GM21786 (cell line): Measurements from ENCODE around the gene DCC.

Experiments
- ATAC-seq: cut with Tn5 transposase; IDR thresholded peaks from one replicate; pipeline ENCODE4 v1.9.1; 2021; ENCODE audit not compliant: unreplicated experiment

Gene DCC

DNA sequence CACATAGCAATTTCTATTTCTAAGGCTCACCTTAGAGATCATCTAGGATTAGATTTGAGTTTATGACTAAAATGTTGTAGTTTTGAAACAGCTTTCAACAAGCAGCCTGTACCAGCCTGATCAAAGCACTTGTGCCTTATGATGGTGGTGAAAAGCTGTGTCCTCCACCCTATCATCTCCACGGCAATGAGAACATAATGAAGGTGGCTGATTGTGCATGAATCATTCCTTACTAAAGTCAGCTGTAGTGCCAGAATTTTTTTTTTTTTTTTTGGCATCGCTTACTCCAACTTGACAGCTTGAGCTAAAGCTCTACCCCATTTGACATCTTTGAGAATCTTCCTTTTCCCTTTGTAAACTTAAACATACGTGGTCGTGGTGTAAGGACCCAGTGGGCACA, 86.0 kb downstream of the DCC start:
- no peak for ATAC-seq

DNA sequence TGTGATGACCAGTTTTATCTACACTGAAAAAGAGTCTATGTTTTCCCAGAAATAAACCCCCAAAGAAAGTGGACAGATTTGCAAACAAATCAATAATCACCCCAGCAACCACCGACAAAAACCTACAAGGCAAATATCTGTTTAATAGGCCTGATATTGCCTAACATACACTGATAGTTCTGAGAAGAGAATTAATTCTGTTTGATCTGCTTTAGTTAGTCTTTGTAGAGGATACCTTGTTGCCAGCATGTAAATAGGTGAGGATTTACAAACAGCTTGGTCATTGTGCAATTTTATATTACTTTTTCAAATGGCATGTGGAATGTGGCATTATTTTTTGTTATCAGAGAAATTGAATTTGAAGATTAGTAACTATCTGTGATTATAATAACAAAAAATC, 86.5 kb downstream of the DCC start:
- no peak for ATAC-seq

DNA sequence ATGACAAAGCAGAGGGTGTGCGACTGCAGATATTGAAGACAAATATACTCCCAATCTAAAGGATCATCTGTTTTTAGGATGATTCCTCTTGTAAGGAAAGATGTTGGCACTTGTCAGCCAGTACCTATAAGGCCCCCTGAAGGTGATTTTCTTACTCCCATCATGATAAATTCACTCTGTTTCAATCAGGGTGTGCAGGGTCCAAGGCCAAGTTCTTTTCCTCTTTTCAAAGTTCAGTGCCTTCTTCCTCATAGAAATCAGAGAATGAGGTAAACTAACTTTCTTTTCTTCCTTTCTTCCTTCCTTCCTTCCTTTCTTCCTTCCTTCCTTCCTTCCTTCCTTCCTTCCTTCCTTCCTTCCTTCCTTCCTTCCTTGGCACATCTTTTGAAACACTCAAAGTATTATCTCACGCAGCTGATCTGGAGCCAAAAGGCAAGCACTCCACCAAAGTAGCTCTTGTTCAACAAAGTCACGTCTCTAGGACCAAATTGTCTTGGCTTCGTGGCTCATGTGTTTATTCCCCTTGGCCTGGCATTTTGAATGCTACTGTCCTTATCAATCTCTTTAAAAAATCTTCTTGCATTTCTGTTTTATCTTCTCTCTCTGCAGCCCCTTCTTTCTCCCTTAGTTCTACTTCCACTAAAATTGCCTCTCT, 87.7 kb downstream of the DCC start:
- no peak for ATAC-seq

DNA sequence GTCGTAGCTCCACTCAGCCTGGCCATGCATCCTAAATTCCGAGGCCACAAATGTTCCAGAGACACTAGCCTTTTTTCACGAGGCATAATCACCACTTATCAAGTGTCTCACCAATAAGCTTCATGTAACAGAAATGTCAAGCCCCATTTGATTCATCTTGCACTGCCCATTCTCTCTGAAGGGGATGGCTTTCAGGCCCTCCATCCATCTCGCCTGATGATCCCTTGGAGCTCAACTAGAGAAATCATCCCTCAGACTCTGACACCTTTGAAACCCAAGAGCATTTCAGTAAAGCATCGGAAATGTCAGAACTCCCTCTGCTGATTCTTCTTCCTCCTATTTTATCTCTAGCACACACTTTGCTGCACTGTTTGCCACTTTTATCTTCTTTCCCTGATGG, 91.7 kb downstream of the DCC start:
- ATAC-seq: no peak

DNA sequence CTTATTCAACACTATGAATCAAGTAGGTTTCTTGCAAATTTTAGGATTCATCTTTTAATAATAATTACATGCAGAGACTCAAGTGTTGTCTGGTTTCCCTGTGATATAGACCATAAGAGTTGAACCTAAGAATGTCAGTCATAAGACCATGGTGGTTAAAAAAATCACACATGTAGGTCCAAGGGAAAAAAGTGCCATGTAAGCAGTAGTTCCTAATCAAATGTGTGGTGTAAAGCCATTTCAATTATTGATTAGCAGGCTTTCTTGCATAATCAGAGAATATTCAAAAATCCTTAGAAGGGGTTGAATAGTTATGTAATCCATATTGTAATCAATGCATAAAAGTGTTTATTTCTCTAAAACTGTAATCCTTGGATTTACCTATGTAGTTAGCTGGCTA, 93.8 kb downstream of the DCC start:
- no peak for ATAC-seq

DNA sequence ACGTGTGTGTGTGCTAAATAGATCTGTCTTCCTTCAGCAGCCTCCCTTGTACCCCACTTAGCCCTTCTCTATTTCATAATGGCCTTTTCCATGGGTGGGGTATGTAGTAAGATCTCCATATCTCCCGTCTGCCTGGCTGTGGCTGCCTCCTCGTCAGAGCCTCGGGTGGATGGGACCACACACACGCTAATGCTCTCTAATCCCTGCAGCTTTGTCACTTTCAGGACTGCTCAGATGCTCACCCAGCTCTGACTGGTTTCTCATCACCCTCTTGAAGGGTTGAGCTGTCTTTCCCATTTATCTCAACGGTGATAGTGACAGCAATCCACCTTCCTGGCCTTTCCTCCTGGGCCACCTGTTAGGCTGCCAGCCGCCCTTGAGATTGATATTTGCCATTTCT, 95.3 kb downstream of the DCC start:
- no peak for ATAC-seq

DNA sequence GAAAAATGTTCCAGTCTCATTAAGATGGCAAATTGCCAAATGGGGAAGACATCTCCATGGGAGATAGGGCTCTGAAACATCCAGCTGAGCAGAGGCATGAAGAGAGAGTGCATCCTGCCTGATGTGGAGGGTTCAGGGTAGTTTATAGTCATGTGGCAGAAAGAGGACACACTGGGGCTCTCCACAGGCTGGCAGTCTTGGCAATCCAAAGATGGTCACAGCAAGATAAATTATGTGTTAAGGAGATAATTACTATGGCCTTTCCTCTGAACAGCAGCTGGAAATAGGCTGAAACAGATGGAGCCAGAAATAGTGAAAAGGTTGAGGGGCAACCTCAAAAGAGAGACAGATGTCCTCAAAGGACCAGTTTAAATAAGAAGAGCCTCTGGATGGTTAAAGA, 97.2 kb downstream of the DCC start:
- ATAC-seq: no peak

DNA sequence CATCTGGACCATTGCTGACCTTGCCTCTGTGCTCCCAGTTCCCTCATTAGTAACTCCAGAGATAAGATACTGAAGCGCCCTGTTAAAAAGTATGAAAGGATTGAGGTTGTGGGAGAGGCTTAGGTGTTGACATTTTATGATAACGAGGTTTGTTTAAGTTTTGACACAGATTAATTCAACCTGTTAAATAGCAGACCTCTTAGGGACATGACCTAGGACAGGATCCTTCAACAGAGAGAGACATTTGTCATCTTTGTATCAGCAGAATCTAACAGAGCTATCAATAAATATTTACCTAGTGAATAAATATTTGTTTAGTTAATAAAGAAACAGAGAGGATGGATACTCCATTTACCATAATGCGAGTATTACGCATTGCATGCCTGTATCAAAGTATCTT, 99.5 kb downstream of the DCC start:
- no peak for ATAC-seq

DNA sequence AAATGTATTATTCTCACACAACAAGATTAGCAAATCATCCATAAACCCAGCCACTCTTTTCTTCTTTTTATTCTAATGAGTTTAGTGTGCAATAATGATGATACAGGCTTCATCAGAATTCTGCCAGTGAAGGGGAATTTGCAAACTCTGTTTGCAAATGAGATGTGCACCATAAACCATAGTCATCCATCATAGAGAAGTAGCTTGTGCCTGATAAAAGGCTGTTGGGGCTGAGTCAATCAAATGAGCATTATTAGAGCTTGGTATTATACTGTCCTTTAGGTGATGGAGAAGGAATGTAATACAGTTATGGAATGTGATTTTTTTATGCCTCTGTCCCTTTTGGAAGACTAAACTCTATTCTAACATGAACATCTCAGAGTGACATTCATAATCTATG, 101.8 kb downstream of the DCC start:
- no peak for ATAC-seq

DNA sequence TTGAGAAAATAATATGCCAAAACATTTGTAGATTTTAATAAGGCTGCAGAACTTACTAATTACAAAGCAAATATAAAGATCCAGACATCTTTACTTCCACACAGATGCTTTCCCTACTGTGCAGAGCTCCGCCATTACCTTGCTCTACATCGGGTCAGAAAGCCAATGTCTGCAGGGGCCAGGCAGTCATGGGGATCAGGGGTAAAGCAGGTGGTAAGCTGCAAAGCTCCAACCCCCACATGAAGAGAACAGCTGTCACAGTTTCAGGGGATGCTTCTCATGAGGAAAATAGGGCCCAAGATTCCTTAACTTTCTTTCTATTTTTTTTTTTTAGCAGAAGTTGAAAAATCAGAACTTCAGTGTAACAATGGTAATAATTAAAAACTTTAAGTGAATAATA, 102.7 kb downstream of the DCC start:
- ATAC-seq: no peak

DNA sequence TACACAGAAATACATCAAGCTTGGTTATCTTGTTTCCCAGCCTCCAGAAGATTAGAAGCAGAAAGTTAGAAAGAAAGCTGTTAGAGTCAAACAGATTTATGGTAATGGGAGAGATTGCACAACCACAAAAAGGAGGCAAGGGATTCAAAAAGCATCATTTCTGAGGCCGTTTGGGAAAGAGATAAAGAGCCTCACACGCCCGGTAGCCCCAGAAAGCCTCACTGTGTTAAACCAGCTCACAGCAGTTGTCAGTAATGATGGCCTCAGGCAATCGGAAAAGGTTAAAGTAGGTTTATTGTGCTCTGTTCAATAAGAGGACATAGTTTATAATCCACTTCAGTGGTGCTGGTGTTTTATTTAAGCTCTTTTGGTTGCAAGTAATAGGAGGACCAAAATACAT, 111.3 kb downstream of the DCC start:
- ATAC-seq: no peak

DNA sequence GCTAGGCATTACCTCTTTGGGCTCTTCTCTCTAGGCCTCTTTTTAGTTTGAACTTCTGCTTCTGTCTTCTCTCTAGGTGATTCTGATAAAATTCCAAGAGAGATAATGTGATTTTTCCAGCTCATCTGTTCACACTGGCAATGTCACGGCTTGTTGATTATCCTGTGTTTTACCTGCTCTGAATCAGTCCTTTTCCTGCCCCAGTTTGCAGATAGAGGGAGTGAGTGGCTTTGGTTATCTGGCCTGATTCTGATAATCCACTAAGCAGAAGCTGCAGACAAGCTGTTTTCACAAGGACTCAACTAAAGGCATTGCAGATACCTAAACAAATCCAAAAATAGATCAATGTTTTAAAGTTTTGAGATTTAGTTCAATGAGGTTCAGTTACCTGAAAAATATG, 111.9 kb downstream of the DCC start:
- ATAC-seq: no peak

DNA sequence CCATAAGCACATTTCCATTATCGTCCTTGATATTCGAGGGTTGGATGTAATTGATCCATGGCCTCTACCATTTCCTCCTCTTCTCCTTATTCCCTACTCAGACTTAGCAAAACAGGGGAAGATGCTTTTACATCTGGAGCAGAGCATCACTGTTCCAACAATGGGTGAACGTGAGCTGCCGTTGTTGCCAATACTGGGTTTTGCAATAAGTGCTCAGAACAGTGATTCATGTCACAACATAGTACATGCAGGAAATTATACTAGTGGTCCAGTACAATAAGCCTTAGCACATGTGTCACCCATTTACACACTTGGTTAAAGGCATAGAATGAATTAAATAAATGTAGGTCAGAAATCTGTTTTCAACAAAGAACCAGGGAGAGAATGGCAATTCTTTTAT, 112.4 kb downstream of the DCC start:
- no peak for ATAC-seq

DNA sequence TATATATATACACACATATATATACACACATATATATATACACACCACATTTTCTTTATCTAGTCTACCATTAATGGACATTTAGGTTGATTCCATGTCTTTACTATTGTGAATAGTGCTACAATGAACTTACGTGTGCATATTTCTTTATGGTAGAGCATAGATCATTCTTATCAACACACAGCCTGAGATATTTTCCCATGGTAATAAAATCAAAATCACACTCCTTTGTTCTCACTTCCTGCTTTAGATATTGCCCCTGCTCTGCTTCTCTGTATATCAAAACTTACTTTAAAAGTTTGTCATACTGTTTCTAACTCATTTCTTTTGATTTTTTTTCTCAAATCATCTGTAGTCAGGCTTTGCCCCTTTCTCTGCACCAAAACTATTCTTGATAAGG, 119.9 kb downstream of the DCC start:
- no peak for ATAC-seq

DNA sequence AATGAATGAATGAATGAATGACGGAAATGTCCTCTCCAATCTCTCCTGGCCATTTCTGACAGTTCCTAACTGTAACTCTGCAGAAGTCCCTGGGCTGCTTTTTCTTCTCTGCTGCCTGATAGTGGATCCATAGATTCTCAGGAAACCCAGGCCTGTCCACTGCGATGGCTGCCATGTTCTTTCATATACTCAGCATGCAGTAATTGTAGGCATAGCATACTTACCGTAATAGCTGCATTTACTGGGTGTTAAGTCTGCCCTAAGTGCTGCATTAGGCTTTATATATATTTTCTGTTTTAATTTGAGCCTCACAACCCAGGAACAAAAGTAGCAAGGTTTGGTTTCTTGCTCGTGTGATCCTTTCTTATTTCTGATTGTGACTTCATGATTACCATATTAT, 122.9 kb downstream of the DCC start:
- ATAC-seq: no peak

DNA sequence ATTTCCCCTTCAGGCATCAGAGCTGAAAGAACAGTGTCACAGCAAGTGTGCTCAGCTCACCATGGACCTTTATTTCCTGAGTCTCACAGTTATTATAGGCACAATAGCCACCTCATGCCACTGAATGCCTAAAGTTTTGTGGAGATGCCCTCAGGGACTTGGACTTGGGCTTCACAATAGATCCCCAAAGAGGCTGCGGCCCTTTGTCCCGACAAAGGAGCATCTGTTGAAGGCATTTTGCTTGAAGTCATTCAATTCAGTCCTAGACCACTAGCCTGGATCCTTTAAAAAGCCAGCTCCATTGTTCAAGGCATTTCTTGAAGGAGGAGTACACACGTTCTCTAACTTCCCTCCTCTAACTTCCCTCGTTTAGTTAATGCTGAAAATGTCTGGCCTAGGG, 125.4 kb downstream of the DCC start:
- ATAC-seq: no peak

DNA sequence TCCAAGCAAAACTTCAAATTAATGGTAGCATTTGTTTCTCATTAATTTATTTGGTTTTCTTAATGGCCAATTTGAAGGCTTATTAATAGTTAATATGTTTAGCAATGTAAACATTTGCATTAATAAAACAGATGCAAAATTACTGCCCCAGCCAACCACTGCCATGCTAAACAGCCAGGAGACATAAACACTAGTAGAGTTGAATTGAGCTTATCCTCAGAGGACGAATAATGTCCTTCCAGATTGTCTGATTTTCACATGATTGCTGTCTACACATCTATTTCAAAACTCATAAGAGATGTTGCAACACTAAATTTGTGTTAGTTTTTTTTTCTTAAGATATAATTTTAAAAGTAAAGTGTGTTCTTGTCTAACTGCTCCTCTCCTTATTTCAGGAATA, 128.5 kb downstream of the DCC start:
- no peak for ATAC-seq

DNA sequence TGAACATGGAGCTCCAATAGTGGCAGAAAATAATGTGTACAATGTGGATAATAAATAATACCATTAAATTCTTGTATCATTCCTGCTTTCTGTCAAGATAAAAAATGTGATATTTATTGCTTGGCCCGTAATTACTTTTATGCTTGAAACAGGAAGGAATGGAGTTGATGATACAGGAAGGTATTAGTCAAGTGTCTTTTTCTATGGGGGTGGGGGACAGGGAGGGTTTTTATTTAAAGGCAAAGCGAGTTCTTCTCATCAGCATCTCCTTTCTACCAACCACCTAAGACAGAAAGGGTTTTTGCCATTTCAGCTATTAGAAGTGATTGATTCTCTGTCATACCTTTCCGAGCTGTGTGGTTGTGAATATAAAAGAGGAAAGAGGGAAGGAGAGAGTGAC, 135.3 kb downstream of the DCC start:
- ATAC-seq: no peak

DNA sequence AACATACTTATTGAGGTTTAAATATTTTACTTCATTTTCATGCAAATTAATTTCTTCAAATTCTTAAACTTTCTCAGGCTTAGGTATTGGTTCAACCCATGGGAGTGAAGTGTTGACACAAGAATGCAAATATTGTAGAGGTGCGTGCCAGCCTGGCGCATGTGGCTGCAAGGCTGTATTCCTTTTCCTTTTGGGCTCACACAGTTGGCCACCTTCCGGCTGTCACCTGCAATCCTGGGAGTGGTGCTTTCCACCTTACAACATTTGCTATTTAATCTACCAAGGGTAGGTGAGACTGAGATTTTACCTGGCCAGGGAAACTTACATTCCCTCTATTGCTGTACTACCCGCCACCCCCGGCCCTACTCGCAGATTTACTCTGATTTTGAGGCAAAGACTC, 141.1 kb downstream of the DCC start:
- ATAC-seq: no peak

DNA sequence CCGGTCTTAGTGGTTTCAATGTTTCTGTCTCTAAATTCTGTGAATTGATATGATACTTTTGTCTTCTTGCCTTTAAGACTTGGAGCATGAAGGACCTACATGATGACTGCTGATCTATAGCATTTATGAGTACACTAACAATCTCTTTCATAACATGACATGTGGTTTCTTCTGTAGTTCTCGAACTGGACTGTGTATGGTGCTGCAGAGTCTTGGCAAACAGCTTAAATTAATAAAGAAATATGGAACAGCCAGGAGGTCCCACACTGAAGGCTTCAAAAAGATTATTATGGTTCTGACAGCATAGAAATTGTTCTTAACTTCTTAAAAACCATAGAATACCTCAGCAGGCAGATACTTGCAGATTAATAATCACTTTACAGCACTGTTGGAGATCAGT, 145.0 kb downstream of the DCC start:
- no peak for ATAC-seq

DNA sequence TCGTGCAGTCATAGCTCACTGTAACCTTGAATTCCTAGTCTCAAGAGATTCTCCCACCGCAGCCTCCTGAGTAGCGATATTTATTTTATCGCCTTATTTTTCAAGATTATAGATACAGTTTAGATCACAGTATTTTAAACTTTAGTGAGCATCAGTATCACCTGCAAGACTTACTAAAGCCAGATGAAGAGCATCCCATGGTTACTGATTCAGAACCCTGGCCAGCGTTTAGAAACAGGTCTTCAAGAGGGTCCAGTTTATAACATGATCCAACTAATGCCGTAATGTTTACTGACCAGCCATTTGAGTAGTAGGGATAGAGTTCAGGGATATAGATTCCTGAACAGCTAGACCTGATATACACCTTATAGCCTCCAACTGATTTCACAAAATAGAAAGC, 146.1 kb downstream of the DCC start:
- ATAC-seq: no peak

DNA sequence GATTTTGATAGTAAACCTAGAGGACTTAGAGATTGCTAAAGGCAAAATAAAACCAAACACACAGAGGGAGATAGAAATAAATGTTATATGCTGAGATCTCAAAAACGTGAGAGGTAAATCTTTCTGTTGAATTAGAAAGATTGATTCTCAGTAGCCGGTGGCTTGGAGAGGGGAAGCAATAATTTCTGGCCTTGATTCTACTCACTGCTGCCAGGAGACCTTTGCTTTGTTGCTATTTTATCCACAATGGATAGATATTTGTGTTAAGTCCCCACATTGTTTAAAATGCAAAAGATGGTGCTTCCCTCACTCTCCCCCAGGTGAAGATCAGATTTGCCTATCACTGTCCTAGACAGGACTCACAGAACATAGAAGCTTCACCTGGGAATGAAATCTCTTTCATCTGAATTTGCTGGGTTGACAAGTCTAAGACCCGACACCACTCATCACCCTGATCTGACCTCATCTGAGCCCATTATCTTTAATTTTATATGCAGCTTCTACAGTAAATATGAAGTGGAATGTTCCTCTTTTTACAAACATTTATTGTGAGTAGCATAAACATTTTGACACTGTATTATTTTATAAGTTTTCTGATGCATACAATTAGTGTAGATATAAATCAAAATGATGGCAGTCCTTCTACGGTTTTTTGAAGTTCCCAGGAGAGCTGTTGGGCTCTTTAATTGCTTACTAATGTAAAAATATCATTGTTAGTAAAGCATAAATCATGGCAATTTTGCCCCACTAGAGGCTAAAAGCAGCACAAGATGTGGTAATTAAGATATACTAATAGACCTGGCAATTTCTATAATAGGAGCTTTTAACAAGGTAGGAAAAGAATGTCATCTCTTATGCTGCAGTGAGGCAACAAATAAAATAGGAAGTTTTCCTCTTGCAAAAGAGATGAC, 149.7 kb downstream of the DCC start:
- no peak for ATAC-seq

DNA sequence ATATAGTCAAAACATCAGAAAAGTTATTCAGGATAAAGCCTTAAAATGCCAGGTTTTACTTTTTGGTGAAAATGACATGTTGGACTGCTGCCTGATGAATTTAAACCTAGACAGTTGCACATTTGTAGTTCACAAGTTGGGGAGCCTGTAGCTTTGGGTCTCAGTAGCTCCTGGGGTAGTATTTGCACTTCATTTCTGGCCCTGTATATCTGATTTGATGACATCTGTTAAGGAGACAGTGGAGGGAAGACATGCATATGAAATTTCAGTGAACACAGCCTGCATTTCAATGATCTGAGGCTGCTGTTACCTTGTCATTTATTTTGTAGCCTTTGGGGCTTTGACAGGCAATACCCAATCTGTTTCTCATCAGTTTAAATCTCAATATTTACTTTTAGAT, 156.4 kb downstream of the DCC start:
- no peak for ATAC-seq
